GM21526 (cell line): Measurements from ENCODE around the gene MACROD2.

Source experiments
- ATAC-seq: cut with Tn5 transposase; IDR thresholded peaks from one replicate; pipeline ENCODE4 v1.9.1; 2021; ENCODE audit warnings: moderate library complexity; ENCODE audit not compliant: unreplicated experiment, low FRiP score

MACROD2 gene

GRCh38 chr20:14720251-14720650 lies 724.9 kb downstream of the MACROD2 start:
- ATAC-seq: no peak

DNA sequence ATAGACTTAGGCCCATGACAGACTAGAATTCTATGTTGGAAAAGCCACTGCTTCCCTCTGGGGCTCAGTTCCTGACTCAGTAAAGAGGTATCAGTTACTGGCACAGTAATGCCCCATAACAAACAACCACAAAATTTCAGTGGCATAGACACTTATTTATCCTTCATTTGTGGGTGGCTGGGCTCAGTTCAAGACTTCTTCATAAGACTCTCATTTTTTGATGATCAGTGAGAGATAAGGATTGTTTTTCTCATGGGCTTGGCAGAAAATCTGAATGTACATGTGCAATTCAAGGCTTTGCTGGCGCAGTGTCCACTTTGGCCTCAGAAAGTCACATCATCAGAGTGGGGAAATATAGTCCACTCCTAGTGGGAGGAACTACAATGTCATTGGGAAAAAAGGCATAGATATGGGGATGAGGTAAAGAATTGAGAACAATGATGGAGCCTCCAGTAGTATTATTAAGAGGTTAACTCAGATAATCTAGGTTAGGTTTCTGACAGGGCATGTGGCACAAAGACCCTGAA lies 726.7 kb downstream of the MACROD2 start:
- no peak for ATAC-seq

GRCh38 chr20:14723614-14724013 lies 728.3 kb downstream of the MACROD2 start:
- ATAC-seq: no peak

DNA sequence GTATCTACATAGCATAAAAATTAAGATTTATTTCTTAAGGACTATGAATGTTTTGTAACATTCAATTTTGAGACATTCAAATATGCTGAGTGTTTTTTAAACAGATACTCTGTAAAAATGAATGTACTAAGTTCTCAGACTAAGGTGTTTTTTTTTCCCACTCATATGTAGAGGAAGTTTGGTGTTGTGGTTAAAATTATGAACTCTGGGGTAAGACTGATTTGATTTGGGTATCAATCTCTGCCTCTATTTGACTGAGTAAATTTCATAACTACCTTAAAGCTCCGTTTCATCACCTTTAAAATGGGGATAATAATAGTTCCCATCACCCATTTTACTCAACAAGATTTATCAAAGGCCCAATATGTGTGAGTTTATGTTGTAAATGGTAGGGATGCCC lies 728.7 kb downstream of the MACROD2 start:
- no peak for ATAC-seq

DNA sequence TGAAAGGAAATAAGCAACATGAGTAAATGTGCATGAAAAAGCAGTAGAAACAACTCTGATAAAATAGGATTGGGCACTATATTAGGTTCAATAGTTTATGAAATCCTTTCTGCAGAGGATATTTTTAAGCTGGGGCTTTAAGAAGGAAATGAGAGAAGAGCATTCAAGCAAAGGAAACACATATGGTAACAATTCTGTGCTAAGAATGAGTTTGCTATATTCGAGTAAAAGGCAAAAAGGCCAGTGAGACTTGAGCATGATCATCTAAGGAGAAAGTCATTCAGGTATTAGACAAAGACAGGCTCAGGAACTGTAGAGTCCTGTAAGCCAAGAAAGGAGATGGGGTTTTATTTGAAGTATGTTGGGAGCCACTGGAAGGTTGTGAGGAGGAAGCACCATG lies 729.2 kb downstream of the MACROD2 start:
- ATAC-seq: no peak

DNA sequence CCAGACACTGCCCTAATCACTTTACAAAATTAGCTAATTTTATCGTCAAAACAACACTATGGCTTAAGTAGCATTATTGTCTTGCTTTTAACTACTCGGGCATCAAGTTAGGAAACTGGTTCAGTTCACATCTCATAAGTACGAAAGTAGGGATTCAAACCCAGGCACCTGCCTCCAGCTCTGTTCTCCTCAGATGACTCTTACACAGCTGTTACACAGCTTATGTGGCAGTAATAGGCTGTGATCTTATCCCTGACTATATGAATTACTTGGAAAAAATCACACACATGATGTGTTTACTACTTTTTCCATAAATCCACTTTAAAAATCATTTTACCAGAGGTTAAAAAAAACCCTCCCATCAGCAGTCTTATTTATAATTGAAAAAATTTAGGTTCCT lies 731.3 kb downstream of the MACROD2 start:
- no peak for ATAC-seq

- ATAC-seq: no peak
These were observed 732.3 kb downstream of the MACROD2 start for GRCh38 chr20:14727485-14728150.

- ATAC-seq: no peak
These were observed 734.1 kb downstream of the MACROD2 start for GRCh38 chr20:14729390-14729789.

- ATAC-seq: no peak
These were observed 737.0 kb downstream of the MACROD2 start for GRCh38 chr20:14732343-14732742.

GRCh38 chr20:14732996-14733395 lies 737.7 kb downstream of the MACROD2 start:
- no peak for ATAC-seq

DNA sequence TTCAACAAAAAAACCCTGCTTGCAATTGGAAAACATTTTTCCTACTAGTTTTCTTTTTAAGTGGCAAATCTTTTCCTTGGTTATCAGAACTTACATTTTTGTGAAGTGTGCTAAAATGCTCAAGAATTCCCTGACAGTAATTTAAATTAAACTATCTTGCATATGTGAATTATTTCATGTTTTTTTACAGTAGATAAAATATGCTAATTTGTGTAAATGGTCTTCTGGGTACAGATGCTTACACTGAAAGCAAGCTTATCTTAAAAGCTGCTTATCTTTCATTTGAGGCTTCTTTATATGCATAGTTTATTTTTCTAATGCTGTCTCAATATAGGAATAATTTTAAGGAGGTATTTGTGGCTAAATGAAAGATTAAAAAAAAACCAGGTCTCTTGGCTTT lies 745.1 kb downstream of the MACROD2 start:
- no peak for ATAC-seq

- no peak for ATAC-seq
These were observed 746.3 kb downstream of the MACROD2 start for GRCh38 chr20:14741616-14742015.

DNA sequence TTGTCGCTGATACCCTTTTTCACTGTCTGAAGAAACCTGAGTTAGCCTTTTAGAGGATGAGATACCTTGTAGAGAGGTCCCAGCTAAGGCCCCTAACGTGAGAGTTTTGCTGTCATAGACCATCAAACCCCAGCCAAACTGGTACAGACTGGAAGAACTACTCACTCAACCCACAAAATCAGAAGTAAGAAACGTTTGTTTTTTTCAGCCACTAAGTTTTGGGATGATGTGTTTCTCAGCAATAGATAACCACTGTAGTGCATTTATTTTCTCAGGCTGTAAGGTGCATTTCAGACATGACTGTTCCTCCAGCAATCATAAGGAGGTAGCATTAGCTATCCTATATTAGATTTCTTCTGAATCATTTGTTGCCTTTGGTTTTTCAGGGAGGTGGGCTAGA lies 749.4 kb downstream of the MACROD2 start:
- ATAC-seq: peak; percentile 77

DNA sequence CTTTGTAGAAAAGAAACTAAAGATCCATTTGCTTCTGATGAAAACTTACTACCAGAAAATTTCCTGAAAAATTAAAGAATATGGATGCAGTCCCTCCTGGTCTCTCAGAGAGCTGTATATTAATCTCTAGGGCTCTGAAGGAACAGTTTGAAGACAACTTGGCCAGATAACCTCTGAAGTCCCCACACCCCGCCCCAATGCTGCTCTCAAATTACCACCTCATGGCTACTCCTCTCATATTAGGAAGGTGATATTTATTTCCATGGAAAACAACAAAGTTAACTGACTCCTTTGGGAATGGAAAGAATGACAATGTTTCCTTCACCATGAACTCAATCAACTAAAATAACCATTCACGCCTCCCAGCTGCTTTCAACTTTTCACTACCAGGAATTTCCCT lies 750.5 kb downstream of the MACROD2 start:
- no peak for ATAC-seq

GRCh38 chr20:14751191-14751590 lies 755.9 kb downstream of the MACROD2 start:
- no peak for ATAC-seq

GRCh38 chr20:14757728-14758127 lies 762.4 kb downstream of the MACROD2 start:
- no peak for ATAC-seq

- ATAC-seq: no peak
These were observed 763.0 kb downstream of the MACROD2 start for GRCh38 chr20:14758356-14758755.

GRCh38 chr20:14759979-14760378 lies 764.7 kb downstream of the MACROD2 start:
- no peak for ATAC-seq

- ATAC-seq: no peak
These were observed 766.6 kb downstream of the MACROD2 start for GRCh38 chr20:14761903-14762302.

DNA sequence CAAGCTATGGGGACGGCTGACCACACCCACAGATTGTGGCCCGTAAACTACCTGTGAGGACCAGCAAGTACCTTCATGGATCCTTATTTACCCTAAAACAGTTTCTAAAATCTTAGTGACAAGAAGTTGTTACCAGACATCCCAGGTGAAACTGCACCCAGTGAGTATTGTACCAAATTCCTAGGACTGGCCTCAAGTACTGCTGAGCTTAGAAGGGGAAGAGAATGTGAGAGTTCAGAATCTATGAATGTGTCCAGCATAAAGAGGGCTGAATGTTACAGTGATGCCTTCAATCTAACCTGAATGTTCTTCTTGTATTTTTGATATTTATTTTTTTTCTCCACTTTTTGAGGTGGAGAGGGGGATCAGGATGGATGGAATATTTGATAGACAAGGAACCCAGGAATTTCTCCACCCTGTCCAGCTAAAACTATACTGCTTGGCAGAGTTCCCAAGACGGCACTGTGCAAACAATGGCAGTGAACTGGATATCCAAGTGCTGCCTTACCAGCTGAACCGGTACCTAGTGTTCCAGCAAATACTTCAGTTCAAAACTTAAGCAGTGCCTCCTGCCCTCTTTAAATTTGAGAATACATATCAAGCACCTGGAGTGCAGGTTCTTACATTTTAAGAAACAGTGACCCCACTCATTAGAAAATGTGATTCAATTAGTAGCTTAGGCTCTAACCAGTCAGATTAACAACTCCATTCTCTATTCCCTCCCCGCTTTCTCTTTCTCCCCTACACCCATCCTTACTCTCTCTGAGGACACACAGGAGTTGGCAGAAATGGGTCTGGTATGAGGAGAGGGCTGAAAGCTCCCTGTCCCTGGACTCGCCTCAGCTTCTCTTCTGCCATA lies 769.4 kb downstream of the MACROD2 start:
- ATAC-seq: no peak

GRCh38 chr20:14765370-14765701 lies 770.0 kb downstream of the MACROD2 start:
- ATAC-seq: no peak

GRCh38 chr20:14773486-14773885 lies 778.2 kb downstream of the MACROD2 start:
- no peak for ATAC-seq
